ENCODE results near the gene SLC50A1.

SLC50A1 gene

GRCh38 chr1:155171836-155172731 is 36.4 kb downstream of the SLC50A1 start:
- DNase-seq: no peak

DNA sequence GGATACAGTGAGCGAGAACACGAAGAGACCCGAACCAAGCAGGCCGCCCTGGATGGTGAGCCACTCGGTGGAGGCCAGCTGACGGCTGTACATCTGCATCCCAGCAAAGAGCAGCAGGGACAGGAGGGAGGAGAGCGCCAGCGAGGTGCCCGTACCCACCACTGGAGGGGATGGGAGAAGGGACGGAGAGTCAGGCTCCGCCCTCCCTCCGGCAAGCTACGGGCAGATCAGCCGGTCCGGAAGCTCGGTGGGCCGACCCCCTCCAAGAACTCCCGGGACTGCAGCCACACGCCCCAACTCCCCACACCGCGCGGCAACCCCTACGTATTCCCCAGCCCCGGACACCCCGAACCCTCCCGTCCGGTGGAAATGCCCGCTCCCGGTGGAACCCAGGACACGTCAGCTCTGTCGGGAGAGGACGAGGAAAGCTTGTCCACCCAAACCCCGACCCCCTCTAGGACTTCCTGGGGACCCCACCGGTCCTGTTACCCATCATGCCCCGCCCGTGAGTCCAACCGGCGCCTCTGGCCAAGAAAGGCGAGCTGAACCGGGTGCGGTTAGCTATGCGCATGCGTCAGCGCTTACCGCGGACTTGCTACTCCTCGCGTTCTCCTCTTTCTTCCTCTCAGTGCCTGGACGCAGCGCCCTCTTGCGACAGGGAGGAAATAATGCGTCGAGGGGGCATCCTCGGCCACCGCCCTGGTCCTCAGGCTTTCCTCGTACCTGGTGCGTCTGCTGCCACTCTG is 37.3 kb downstream of the SLC50A1 start, which contains the start of gene KRTCAP2:
Gene KRTCAP2 (minus strand): TSS at position 573 of the 746 bp plus-strand sequence. CDS start 80 bp downstream, at position 493.
- DNase-seq: peak; percentile 96

GRCh38 chr1:155173478-155174323 is 38.0 kb downstream of the SLC50A1 start, which contains the start of gene TRIM46:
TSS of gene TRIM46 (plus strand) at chr1:155173849. CDS start at chr1:155173967, 118 bp downstream.
- DNase-seq: peak; percentile 80

GRCh38 chr1:155174324-155175280 is 39.0 kb downstream of the SLC50A1 start:
- peak; percentile 74 for DNase-seq

DNA sequence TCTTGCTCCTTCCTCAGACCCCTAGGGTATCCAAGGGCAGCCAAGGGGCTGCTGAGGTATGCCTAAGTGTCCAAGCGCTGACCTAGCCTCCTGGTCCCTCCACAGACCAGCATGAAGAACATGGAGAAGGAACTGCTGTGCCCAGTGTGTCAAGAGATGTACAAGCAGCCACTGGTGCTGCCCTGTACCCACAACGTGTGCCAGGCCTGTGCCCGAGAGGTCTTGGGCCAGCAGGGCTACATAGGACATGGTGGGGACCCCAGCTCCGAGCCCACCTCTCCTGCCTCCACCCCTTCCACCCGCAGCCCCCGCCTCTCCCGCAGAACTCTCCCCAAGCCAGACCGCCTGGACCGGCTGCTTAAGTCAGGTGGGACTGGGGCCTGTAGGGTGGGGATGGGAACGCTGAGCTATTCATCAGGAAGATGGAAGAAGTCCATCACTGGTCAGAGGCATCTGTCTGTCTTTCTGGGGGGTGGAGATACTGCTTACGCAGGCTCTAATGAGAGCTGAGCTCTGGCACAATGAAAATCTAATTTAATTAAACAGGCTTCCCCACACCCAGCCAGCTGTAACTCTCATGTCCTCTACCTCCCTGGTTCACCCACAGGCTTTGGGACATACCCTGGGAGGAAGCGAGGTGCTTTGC is 39.8 kb downstream of the SLC50A1 start:
- no peak for DNase-seq

DNA sequence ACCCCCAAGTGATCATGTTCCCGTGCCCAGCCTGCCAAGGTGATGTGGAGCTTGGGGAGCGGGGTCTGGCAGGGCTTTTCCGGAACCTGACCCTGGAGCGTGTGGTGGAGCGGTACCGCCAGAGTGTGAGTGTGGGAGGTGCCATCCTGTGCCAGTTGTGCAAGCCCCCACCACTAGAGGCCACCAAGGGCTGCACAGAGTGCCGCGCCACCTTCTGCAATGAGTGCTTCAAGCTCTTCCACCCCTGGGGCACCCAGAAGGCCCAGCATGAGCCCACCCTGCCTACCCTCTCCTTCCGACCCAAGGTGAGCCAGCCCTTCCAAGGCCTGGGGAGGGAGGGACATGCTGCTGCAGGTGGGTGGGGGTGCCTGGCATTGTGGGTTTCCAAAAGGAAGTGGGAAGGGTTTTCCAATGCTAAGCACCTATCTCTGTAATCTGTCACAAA is 40.3 kb downstream of the SLC50A1 start:
- no peak for DNase-seq

DNA sequence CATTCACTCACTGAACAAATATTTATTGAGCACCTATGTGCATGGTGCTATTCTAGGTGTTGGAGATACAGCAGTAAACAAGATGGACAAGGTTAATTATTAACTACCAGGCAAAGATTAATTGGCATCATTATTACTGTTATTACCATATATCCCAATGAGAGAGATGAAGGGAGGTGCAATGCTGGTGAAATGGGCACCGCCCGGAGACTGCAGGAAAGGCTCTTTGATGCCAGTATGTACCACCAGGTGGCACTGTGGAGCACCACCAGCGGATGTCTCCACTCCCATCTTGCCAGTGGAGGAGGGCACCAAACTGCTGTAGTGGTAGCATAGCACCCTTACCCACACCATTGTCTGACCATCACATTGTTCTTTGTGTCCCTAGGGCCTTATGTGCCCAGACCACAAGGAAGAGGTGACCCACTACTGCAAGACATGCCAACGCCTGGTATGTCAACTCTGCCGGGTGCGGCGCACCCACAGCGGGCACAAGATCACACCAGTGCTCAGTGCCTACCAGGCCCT is 41.0 kb downstream of the SLC50A1 start:
- peak; percentile 86 for DNase-seq

- DNase-seq: no peak
These were observed 41.7 kb downstream of the SLC50A1 start for GRCh38 chr1:155177192-155177917.

- no peak for DNase-seq
These were observed 42.2 kb downstream of the SLC50A1 start for GRCh38 chr1:155177918-155178281.

GRCh38 chr1:155178441-155179111 is 42.9 kb downstream of the SLC50A1 start:
- DNase-seq: no peak

- no peak for DNase-seq
These were observed 43.7 kb downstream of the SLC50A1 start for GRCh38 chr1:155179112-155180031.

DNA sequence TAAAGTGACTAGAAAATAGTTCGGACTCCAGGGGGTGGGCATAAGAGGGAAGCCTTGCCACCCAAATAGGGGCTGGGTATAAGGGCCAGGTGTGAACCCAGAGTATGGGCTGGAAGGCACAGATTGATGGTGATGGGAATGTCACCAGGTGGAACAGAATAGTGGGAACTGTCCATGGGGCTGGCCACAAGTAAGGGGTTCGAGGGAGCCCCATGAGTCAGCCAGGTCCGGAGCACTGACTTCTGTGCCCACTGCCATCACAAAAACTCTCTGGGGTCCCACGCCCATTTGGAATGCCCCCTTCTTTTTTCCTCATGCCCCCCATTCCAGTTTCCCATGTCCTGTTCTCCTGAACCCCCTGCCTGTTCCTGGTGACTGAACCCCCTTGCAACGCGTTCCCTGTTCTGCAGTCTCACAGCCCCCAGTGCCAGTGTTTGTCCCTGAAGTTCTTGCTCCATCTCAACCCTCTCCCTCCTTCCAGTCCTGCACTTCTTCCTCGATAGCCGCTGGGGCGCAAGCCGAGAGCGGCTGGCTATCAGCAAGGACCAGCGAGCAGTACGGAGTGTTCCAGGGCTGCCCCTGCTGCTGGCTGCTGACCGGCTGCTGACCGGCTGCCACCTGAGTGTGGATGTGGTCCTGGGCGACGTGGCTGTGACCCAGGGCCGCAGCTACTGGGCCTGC is 45.9 kb downstream of the SLC50A1 start:
- no peak for DNase-seq

DNA sequence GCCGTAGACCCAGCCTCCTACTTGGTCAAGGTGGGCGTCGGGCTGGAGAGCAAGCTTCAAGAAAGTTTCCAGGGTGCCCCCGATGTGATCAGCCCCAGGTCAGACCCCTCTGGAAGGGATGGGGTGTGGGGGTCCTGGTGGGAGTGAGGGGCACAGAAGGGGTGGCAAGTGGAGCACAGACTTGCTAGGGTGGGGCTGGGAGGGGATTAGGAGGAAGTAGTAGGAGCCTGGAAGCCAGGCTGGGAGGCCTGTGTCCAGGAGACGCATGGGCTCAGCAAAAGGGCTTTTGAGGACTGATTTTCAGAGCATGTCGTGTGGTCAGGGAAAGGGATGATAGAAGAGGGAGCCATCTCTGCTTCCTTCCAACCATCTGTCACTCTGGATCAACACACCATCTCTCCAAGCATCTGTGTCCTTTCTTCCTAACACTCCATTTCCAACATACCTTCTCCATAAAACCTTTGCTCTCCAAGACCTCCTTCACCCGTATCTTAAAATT is 46.4 kb downstream of the SLC50A1 start:
- DNase-seq: no peak

GRCh38 chr1:155183775-155184221 is 48.1 kb downstream of the SLC50A1 start:
- DNase-seq: no peak

GRCh38 chr1:155184351-155184811 is 48.7 kb downstream of the SLC50A1 start:
- no peak for DNase-seq

DNA sequence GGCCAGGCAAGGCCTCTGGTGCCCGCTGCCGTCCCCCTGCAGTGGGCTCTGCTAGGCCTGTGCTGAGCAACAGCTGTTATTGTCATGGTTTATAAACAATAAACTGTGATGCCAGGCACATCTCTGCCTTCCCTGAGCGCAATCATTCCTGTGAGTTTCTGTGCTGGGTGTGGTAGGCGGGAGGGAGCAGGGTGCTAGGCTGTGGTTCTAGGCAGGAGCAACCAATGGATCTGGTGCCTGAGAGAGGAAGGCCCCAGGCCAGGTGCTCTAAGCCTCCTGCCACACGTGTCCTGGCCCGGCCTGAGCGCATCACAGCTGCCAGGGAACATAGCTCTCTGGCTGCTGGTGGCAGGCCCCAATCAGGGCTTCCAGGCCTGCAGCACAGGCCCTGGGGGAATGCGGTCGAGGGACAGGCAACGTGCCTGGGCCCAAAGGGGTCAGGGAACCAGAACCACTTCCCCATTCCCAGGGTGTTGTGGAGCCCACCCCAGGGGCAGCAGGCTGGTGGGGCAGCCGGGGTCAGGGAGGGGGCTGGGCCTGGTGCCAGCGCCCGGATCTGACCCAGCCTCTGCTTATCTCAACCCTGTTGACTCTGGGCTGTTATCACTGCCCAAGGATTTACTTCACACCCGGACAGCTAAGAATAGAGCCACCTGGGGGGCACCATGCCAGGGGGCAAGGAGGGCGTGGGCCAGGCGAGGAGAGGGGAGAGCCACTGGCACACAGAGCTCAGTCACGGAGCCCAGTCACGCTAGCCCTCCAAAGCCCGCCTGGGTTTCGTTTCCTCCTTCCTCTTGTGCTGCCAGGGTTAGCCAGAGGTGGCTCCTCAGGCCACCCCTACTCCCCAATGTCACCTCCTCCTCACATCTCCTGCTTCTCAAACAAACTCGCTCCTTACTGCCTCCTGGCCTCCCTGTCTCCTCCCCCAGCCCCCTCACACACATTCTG is 49.5 kb downstream of the SLC50A1 start:
- no peak for DNase-seq
